Fibroblast of lung (primary cell): Measurements from ENCODE around the gene RAB31.

Source experiments
- CTCF ChIP-seq, 2 donors: IDR thresholded peaks in 1 of 2; conservative IDR thresholded peaks in 1 of 2; 1 replicate in 1 of 2; 2 replicates in 1 of 2; pipeline ENCODE4 v1.5.1; 2011 to 2012; ENCODE audit warnings: low read length in 2 of 2, control low read depth in 1 of 2, inconsistent platforms in 1 of 2, low read depth in 1 of 2, mild to moderate bottlenecking in 1 of 2
- EZH2 ChIP-seq: IDR thresholded peaks from 2 replicates; pipeline ENCODE4 v1.5.1; 2012; ENCODE audit warnings: low read length, control low read depth, mild to moderate bottlenecking; ENCODE audit errors: missing control alignments

DNA sequence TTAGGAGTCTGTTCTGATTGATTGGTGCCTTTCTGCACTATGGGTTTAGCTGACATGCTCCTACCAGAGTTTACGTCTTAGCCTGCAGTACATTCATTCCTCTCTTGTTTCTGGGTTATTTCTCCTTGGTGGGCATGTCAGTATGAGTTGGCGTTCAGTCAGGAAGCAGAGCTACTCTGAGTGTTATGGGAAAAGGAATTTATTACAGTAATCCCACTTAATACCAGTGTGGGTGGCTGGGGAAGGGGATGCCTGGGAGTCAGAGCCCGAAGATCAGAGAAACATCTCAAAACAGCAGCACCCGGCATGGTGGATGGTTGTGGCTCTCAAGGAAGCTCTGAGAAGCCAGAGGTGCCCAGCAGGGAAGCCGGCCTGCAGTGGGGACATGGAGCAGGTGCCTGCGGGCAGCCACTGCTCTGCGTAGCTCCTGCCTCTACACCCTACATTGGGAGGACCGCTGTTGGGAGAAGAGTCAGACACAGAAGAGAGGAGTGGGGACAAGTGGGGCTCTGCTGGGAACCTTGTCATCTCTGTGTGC lies 48.9 kb downstream of the RAB31 start:
- TF ChIP-seq EZH2 (no peak), CTCF (conservative IDR thresholded peaks at IDR 0.05 in 1 of 2, IDR thresholded peaks at IDR 0.05 in 1 of 2; ENCODE audit: low read depth in 1 of 2, low read length in 2 of 2) (no peak)
